GM12878 (cell line): Measurements from ENCODE around the gene SSBP2.

ENCODE experiments used
- BCLAF1 ChIP-seq: fragments of 450-650 bp; IDR thresholded peaks from 2 replicates; pipeline ENCODE4 v1.6.1; 2017; ENCODE audit warnings: antibody characterized with exemption, mild to moderate bottlenecking, moderate library complexity
- CTCF ChIP-seq, 3 experiments: IDR thresholded peaks in 2 of 3; conservative IDR thresholded peaks in 1 of 3; 2 replicates each; pipeline ENCODE4 v1.5.1; 2011; ENCODE audit warnings: low read depth in 3 of 3, low read length in 3 of 3, mild to moderate bottlenecking in 3 of 3, control low read depth in 2 of 3, moderate library complexity in 2 of 3, inconsistent platforms in 1 of 3, mixed read lengths in 1 of 3; ENCODE audit not compliant: control insufficient read depth in 2 of 3, insufficient read depth in 1 of 3; ENCODE audit errors: extremely low read depth in 1 of 3
- E2F4 ChIP-seq: IDR thresholded peaks from 2 replicates; pipeline ENCODE4 v1.6.1; 2012; ENCODE audit warnings: low read depth, low read length, improper control_type of control experiment
- EP300 ChIP-seq, 2 experiments: fragments of 150-350 bp in 1 of 2; IDR thresholded peaks; 2 replicates each; pipeline ENCODE4 v1.6.1; 2011 to 2012; ENCODE audit warnings: low read depth in 2 of 2, low read length in 2 of 2, borderline replicate concordance in 1 of 2, improper control_type of control experiment in 1 of 2, inconsistent platforms in 1 of 2; ENCODE audit not compliant: control insufficient read depth in 1 of 2
- EZH2 ChIP-seq: IDR thresholded peaks from 2 replicates; pipeline ENCODE4 v1.6.1; 2012; ENCODE audit warnings: low read depth, mild to moderate bottlenecking, control low read depth, inconsistent platforms, low read length, borderline replicate concordance; ENCODE audit not compliant: control insufficient read depth
- FOXM1 ChIP-seq: IDR thresholded peaks from 2 replicates; pipeline ENCODE4 v1.6.1; 2012; ENCODE audit warnings: low read depth, mild to moderate bottlenecking, inconsistent platforms, low read length, moderate library complexity
- KAT2A ChIP-seq: conservative IDR thresholded peaks from 2 replicates; pipeline ENCODE4 v1.6.1; 2011; ENCODE audit warnings: low read depth, low read length; ENCODE audit not compliant: control insufficient read depth
- POLR2A ChIP-seq: IDR thresholded peaks from 2 replicates; pipeline ENCODE4 v1.6.1; 2011; ENCODE audit warnings: low read depth, mild to moderate bottlenecking, low read length
- POLR2AphosphoS5 ChIP-seq: IDR thresholded peaks from 2 replicates; pipeline ENCODE4 v1.6.1; 2011; ENCODE audit warnings: mild to moderate bottlenecking, low read length, inconsistent platforms
- SIN3A ChIP-seq: IDR thresholded peaks from 2 replicates; pipeline ENCODE4 v1.6.1; 2012; ENCODE audit warnings: low read depth, low read length, improper control_type of control experiment
- SPI1 ChIP-seq: IDR thresholded peaks from 2 replicates; pipeline ENCODE4 v1.6.1; 2011; ENCODE audit warnings: low read depth, mild to moderate bottlenecking, low read length, moderate library complexity, borderline replicate concordance; ENCODE audit not compliant: insufficient read depth
- ZZZ3 ChIP-seq: IDR thresholded peaks from 2 replicates; pipeline ENCODE4 v1.6.1; 2011; ENCODE audit warnings: low read depth; ENCODE audit not compliant: control insufficient read depth, insufficient read length
- TF ChIP-seq, protein P1 (sequence below): IDR thresholded peaks from 2 replicates; pipeline ENCODE4 v1.6.1; 2012; ENCODE audit warnings: low read length, inconsistent platforms

DNA sequence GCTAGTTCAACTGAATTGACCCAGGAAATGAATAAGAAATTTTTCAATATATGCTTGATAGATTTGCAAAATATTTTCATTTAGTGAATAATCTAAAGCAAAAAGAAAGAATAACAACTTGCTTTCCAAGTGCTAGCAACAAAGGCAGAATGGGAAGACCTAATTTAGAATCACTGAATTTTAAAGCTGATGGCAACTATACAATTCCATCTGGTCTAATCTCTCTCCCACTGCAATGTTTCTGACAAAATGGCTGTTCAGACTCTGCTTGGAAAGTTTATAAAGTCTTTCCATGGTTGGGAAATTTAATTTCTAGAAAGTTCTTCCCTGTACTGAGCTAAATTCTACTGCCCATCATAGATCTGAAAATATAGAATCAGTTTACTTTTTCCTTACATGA, 281.2 kb downstream of the SSBP2 start:
- TF ChIP-seq, protein P1, sequence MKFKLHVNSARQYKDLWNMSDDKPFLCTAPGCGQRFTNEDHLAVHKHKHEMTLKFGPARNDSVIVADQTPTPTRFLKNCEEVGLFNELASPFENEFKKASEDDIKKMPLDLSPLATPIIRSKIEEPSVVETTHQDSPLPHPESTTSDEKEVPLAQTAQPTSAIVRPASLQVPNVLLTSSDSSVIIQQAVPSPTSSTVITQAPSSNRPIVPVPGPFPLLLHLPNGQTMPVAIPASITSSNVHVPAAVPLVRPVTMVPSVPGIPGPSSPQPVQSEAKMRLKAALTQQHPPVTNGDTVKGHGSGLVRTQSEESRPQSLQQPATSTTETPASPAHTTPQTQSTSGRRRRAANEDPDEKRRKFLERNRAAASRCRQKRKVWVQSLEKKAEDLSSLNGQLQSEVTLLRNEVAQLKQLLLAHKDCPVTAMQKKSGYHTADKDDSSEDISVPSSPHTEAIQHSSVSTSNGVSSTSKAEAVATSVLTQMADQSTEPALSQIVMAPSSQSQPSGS, result no peak
- TF ChIP-seq POLR2A (no peak), EP300 (IDR thresholded peaks at IDR 0.05; ENCODE audit: borderline replicate concordance in 1 of 2, control insufficient read depth in 1 of 2, low read depth in 2 of 2, low read length in 2 of 2) (no peak), CTCF (IDR thresholded peaks at IDR 0.05 in 2 of 3, conservative IDR thresholded peaks at IDR 0.05 in 1 of 3; ENCODE audit: control insufficient read depth in 2 of 3, extremely low read depth in 1 of 3, insufficient read depth in 1 of 3, low read depth in 3 of 3, low read length in 3 of 3) (no peak), BCLAF1 (no peak), FOXM1 (no peak), E2F4 (no peak), SIN3A (no peak), KAT2A (no peak), SPI1 (no peak), ZZZ3 (no peak), EZH2 (no peak), POLR2AphosphoS5 (no peak)
